ENCODE measurements around the gene AXIN2. TPM values are rescaled to one million over a fixed set of nuclear protein-coding genes. Genes with fewer than 3 reads are reported as not detected.

The AXIN2 gene
- total and polyA plus RNA-seq, 2 experiments from 2014 or later = 0.94 to 2.4 TPM

DNA sequence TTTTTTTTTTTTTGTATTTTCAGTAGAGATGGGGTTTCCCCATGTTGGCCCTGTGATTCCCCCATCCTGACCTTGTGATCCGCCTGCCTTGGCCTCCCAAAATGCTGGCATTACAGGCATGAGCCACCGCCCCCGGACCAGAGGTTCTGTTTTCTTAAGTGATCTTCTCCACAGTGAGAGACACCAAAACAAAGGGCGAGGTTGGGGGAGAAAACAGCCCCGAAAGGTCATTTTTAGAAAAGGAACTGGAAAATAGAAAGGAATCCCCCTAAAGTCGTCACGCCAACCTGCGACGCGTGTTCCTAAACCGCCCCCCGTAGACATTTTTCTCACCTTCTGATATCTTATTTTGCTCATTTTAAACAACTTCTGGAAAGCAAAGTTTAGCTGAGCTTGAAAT lies 6.1 kb upstream of the AXIN2 start:
- no peak for TF ChIP-seq EZH2phosphoT487 (IDR thresholded peaks at IDR 0.05; ENCODE audit: insufficient read depth, low read depth)
- TF ChIP-seq EZH2 (IDR thresholded peaks at IDR 0.05; ENCODE audit: insufficient read depth, poor library complexity, severe bottlenecking) = no peak
- Histone ChIP-seq H3K9me2 (ENCODE audit: insufficient read depth) (no peaks in the 10 kb centered on the region), H3K27ac (no peak overlapping the region), H3K4me1 (ENCODE audit: insufficient read depth) (no peaks in the 10 kb centered on the region), H4K20me1 (ENCODE audit: insufficient read depth) (no peaks in the 10 kb centered on the region), H3K9me3 (ENCODE audit: low read depth) (no peaks in the 10 kb centered on the region), H3K9ac (no peak overlapping the region), H3K4me3 (no peak overlapping the region), H3K36me3 (ENCODE audit: low read depth) (no peaks in the 10 kb centered on the region), H2AFZ (no peak overlapping the region), H3K4me2 (ENCODE audit: unreplicated experiment) (no peak overlapping the region), H3F3A (ENCODE audit: insufficient read depth) (no peaks in the 10 kb centered on the region), H3K79me2 (ENCODE audit: insufficient read depth) (no peaks in the 10 kb centered on the region), H3K27me3 (replicated peaks; ENCODE audit: insufficient read depth) (no peaks in the 10 kb centered on the region)
- WGBS, 2 experiments (ENCODE audit: low coverage in 1 of 2, low lambda C conversion rate in 2 of 2, missing lambda C conversion rate in 2 of 2) = 89 to 95% methylated on average over 12 of the region's 12 CpGs
- in situ Hi-C loops (cut with MboI) = loop anchor here (25.0 kb wide), 1 partner anchor 595 kb away; no protein-coding TSS in a partner anchor
- no peak for DNase-seq

DNA sequence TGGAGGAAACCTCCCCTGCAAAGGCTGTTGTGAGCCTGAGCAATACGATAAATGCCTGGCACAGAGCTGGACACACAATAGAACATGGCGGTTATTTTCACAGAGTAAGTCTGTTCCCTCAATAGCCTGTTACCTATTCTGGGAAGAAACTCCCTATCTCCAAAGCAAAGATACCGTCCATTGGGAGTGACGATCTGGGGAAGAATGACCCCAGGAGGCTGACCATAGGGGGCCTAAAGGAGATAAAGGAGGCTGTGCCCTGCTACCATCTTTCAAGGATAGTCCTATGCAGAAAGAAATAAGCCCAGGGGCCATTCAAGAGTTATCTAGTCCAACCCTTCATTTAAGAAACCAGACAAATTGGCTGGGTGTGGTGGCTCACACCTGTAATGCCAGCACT lies 4.1 kb upstream of the AXIN2 start:
- Histone ChIP-seq H3K9me2 (ENCODE audit: insufficient read depth) (no peaks in the 10 kb centered on the region), H3K27me3 (replicated peaks; ENCODE audit: insufficient read depth) (no peaks in the 10 kb centered on the region), H3F3A (ENCODE audit: insufficient read depth) (no peaks in the 10 kb centered on the region), H3K4me3 (no peak overlapping the region), H3K36me3 (ENCODE audit: low read depth) (no peaks in the 10 kb centered on the region), H2AFZ (no peak overlapping the region), H3K4me2 (ENCODE audit: unreplicated experiment) (no peak overlapping the region), H3K27ac (no peak overlapping the region), H3K9me3 (ENCODE audit: low read depth) (no peaks in the 10 kb centered on the region), H3K4me1 (ENCODE audit: insufficient read depth) (no peaks in the 10 kb centered on the region), H4K20me1 (ENCODE audit: insufficient read depth) (no peaks in the 10 kb centered on the region), H3K79me2 (ENCODE audit: insufficient read depth) (no peaks in the 10 kb centered on the region), H3K9ac (no peak overlapping the region)
- whole genome bisulfite sequencing, 2 experiments (ENCODE audit: low coverage in 1 of 2, low lambda C conversion rate in 2 of 2, missing lambda C conversion rate in 2 of 2) = 85 to 96% methylated on average over 4 of the region's 4 CpGs
- no peak for TF ChIP-seq EZH2 (IDR thresholded peaks at IDR 0.05; ENCODE audit: insufficient read depth, poor library complexity, severe bottlenecking)
- in situ Hi-C loops (cut with MboI) = loop anchor here (25.0 kb wide), 1 partner anchor 597 kb away; no protein-coding TSS in a partner anchor
- no peak for DNase-seq

DNA sequence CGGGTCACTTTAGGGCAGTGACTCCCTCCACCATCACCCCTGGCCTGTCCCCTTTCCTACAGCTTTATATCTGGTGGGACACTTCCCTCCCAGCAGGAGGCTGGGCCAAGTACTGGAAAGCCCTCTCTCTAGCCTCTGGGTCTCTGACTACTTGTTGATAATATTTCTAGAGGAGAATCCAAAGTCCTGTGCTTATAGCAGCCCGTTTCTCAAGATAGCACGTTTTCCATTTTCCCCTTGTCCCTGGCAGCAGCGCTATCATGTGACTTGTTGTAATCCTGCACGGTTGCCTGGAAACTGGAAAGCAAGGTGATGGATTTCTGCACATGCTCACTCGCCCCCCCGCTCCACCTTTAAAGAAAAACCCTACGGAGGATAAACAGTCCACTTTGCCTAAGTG lies 3.3 kb upstream of the AXIN2 start:
- 66 to 69% methylated on average over 8 of the region's 8 CpGs for WGBS, 2 experiments (ENCODE audit: low coverage in 1 of 2, low lambda C conversion rate in 2 of 2, missing lambda C conversion rate in 2 of 2)
- Histone ChIP-seq H3K4me3 (no peak overlapping the region), H3K4me2 (ENCODE audit: unreplicated experiment) (no peak overlapping the region), H2AFZ (no peak overlapping the region), H3K9me3 (ENCODE audit: low read depth) (no peaks in the 10 kb centered on the region), H3K36me3 (ENCODE audit: low read depth) (no peaks in the 10 kb centered on the region), H3K4me1 (ENCODE audit: insufficient read depth) (no peaks in the 10 kb centered on the region), H3K27ac (no peak overlapping the region), H3K79me2 (ENCODE audit: insufficient read depth) (no peaks in the 10 kb centered on the region), H3K9me2 (ENCODE audit: insufficient read depth) (no peaks in the 10 kb centered on the region), H4K20me1 (ENCODE audit: insufficient read depth) (no peaks in the 10 kb centered on the region), H3F3A (ENCODE audit: insufficient read depth) (no peaks in the 10 kb centered on the region), H3K27me3 (replicated peaks; ENCODE audit: insufficient read depth) (no peaks in the 10 kb centered on the region), H3K9ac (no peak overlapping the region)
- no peak for TF ChIP-seq EZH2phosphoT487 (IDR thresholded peaks at IDR 0.05; ENCODE audit: insufficient read depth, low read depth)
- TF ChIP-seq EZH2 (IDR thresholded peaks at IDR 0.05; ENCODE audit: insufficient read depth, poor library complexity, severe bottlenecking) = no peak
- in situ Hi-C loops (cut with MboI) = loop anchor here (25.0 kb wide), 1 partner anchor 598 kb away; no protein-coding TSS in a partner anchor
- no peak for DNase-seq

DNA sequence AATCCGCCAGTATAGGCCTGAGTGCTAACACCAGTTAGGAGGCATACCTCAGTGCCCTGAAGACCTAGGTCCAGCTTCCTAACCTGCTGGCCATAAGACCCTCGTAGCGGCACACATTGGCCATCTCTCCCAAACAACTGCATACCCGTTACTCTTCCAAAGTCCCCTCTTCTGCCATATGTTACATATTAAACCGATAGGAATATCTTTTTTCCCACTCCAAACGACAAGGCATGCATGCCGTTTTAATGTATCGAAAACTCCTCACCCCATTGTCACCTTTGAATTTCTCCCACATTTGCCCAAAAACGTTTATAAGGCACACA lies 721 bp upstream of the AXIN2 start:
- no peaks in the 10 kb centered on the region for H3K27me3 ChIP-seq (replicated peaks; ENCODE audit: insufficient read depth)
- no peaks in the 10 kb centered on the region for H3K9me2 ChIP-seq (ENCODE audit: insufficient read depth)
- H3K4me2 ChIP-seq (ENCODE audit: unreplicated experiment) = peak overlapping the region; percentile 87
- H3K79me2 ChIP-seq (ENCODE audit: insufficient read depth) = no peaks in the 10 kb centered on the region
- no peak overlapping the region; the same call in 1 of the 2 replicates for H3K9ac ChIP-seq
- H3K4me3 ChIP-seq = peak overlapping the region; percentile 75
- H3K27ac ChIP-seq = no peak overlapping the region
- H3F3A ChIP-seq (ENCODE audit: insufficient read depth) = peaks cover 7% of the 10 kb centered on the region; the same call in 1 of the 2 replicates
- H2AFZ ChIP-seq = peak overlapping the region; percentile 91
- no peaks in the 10 kb centered on the region for H3K9me3 ChIP-seq (ENCODE audit: low read depth)
- in situ Hi-C loops (cut with MboI) = loop anchor here (25.0 kb wide), 1 partner anchor 600 kb away; no protein-coding TSS in a partner anchor
- no peak for DNase-seq
- H3K36me3 ChIP-seq (ENCODE audit: low read depth) = no peaks in the 10 kb centered on the region
- 44 to 45% methylated on average over 9 of the region's 9 CpGs for WGBS, 2 experiments (ENCODE audit: low coverage in 1 of 2, low lambda C conversion rate in 2 of 2, missing lambda C conversion rate in 2 of 2)
- TF ChIP-seq EZH2 (IDR thresholded peaks at IDR 0.05; ENCODE audit: insufficient read depth, poor library complexity, severe bottlenecking) (no peak), EZH2phosphoT487 (IDR thresholded peaks at IDR 0.05; ENCODE audit: insufficient read depth, low read depth) (no peak)
- no peaks in the 10 kb centered on the region for H4K20me1 ChIP-seq (ENCODE audit: insufficient read depth)
- no peaks in the 10 kb centered on the region; the same call in 1 of the 2 replicates for H3K4me1 ChIP-seq (ENCODE audit: insufficient read depth)
